ENCODE measurements around the gene RPL18A.

DNA sequence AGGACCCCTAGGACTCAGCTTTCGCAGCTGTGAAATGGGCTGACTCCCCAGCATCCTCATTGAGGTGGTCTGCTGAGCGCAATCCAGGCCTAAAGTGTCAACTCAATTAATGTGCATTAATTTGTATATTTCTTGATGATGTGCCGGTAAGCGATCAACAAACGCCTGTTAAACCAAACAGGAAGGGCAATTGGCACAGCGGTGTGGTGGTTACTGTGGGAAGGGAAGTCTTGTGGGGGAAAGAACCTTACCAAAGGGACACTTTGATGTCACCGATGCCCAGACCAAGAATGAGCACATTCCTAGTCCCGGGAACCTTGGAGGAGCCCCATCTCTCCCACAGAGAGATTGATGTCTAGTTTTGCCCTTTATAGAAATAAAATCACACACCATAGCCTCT is 13.6 kb upstream of the RPL18A start:
- TF ChIP-seq, protein P1, sequence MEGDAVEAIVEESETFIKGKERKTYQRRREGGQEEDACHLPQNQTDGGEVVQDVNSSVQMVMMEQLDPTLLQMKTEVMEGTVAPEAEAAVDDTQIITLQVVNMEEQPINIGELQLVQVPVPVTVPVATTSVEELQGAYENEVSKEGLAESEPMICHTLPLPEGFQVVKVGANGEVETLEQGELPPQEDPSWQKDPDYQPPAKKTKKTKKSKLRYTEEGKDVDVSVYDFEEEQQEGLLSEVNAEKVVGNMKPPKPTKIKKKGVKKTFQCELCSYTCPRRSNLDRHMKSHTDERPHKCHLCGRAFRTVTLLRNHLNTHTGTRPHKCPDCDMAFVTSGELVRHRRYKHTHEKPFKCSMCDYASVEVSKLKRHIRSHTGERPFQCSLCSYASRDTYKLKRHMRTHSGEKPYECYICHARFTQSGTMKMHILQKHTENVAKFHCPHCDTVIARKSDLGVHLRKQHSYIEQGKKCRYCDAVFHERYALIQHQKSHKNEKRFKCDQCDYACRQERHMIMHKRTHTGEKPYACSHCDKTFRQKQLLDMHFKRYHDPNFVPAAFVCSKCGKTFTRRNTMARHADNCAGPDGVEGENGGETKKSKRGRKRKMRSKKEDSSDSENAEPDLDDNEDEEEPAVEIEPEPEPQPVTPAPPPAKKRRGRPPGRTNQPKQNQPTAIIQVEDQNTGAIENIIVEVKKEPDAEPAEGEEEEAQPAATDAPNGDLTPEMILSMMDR (IDR thresholded peaks at IDR 0.05 in 2 of 3, conservative IDR thresholded peaks at IDR 0.05 in 1 of 3; ENCODE audit: control insufficient read depth in 2 of 3, extremely low read depth in 1 of 3, insufficient read depth in 1 of 3, low read depth in 3 of 3, low read length in 3 of 3): no peak
- TF ChIP-seq, protein P2, sequence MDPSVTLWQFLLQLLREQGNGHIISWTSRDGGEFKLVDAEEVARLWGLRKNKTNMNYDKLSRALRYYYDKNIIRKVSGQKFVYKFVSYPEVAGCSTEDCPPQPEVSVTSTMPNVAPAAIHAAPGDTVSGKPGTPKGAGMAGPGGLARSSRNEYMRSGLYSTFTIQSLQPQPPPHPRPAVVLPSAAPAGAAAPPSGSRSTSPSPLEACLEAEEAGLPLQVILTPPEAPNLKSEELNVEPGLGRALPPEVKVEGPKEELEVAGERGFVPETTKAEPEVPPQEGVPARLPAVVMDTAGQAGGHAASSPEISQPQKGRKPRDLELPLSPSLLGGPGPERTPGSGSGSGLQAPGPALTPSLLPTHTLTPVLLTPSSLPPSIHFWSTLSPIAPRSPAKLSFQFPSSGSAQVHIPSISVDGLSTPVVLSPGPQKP (IDR thresholded peaks at IDR 0.05; ENCODE audit: low read depth, low read length): no peak
- TF ChIP-seq ZNF274 (IDR thresholded peaks at IDR 0.05; ENCODE audit: insufficient read depth, insufficient read length): no peak
- TF ChIP-seq CBX3 (IDR thresholded peaks at IDR 0.05; ENCODE audit: borderline replicate concordance, low read depth): no peak
- TF ChIP-seq ZNF622 (IDR thresholded peaks at IDR 0.05): no peak
- no peak for TF ChIP-seq CHD1 (IDR thresholded peaks at IDR 0.05; ENCODE audit: low read depth, low read length)
- peak; percentile 65 for TF ChIP-seq RUNX3 (IDR thresholded peaks at IDR 0.05; ENCODE audit: low read length)
- TF ChIP-seq KDM1A (IDR thresholded peaks at IDR 0.05; ENCODE audit: borderline replicate concordance): no peak
- TF ChIP-seq, protein P3, sequence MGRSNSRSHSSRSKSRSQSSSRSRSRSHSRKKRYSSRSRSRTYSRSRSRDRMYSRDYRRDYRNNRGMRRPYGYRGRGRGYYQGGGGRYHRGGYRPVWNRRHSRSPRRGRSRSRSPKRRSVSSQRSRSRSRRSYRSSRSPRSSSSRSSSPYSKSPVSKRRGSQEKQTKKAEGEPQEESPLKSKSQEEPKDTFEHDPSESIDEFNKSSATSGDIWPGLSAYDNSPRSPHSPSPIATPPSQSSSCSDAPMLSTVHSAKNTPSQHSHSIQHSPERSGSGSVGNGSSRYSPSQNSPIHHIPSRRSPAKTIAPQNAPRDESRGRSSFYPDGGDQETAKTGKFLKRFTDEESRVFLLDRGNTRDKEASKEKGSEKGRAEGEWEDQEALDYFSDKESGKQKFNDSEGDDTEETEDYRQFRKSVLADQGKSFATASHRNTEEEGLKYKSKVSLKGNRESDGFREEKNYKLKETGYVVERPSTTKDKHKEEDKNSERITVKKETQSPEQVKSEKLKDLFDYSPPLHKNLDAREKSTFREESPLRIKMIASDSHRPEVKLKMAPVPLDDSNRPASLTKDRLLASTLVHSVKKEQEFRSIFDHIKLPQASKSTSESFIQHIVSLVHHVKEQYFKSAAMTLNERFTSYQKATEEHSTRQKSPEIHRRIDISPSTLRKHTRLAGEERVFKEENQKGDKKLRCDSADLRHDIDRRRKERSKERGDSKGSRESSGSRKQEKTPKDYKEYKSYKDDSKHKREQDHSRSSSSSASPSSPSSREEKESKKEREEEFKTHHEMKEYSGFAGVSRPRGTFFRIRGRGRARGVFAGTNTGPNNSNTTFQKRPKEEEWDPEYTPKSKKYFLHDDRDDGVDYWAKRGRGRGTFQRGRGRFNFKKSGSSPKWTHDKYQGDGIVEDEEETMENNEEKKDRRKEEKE (IDR thresholded peaks at IDR 0.05): no peak
- TF ChIP-seq, protein P4, sequence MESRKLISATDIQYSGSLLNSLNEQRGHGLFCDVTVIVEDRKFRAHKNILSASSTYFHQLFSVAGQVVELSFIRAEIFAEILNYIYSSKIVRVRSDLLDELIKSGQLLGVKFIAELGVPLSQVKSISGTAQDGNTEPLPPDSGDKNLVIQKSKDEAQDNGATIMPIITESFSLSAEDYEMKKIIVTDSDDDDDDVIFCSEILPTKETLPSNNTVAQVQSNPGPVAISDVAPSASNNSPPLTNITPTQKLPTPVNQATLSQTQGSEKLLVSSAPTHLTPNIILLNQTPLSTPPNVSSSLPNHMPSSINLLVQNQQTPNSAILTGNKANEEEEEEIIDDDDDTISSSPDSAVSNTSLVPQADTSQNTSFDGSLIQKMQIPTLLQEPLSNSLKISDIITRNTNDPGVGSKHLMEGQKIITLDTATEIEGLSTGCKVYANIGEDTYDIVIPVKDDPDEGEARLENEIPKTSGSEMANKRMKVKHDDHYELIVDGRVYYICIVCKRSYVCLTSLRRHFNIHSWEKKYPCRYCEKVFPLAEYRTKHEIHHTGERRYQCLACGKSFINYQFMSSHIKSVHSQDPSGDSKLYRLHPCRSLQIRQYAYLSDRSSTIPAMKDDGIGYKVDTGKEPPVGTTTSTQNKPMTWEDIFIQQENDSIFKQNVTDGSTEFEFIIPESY (IDR thresholded peaks at IDR 0.05): no peak
